Fibroblast of lung (primary cell): ENCODE results near the gene DUSP1. TPM values are rescaled to one million over a fixed set of nuclear protein-coding genes. Genes with fewer than 3 reads are reported as not detected.
"Not testable (repeated sequence)": the region's sequence is repeated elsewhere in the genome, so short reads cannot be mapped to it uniquely, and the experiment has no call there.

Source experiments
- DNase-seq, 2 donors: peaks; one replicate each; pipeline versions ENCODE4 v3.0.0 to v3.0.0-alpha.2; 2010; ENCODE audit warnings: low read depth in 2 of 2
- H2AFZ ChIP-seq: 2 replicates; pipeline ENCODE4 v1.5.1; 2012; ENCODE audit warnings: low read length, control low read depth, inconsistent platforms
- H3K27ac ChIP-seq: 2 replicates; pipeline ENCODE4 v1.5.1; 2011; ENCODE audit warnings: low read length, control low read depth; ENCODE audit not compliant: insufficient read depth
- H3K27me3 ChIP-seq: 2 replicates; pipeline ENCODE4 v1.5.1; 2011; ENCODE audit warnings: mild to moderate bottlenecking, low read length; ENCODE audit not compliant: control insufficient read depth, insufficient read depth
- H3K36me3 ChIP-seq: 2 replicates; pipeline ENCODE4 v1.5.1; 2011; ENCODE audit warnings: low read length; ENCODE audit not compliant: control insufficient read depth, insufficient read depth
- H3K4me1 ChIP-seq: 2 replicates; pipeline ENCODE4 v1.5.1; 2011; ENCODE audit warnings: low read length; ENCODE audit not compliant: control insufficient read depth, insufficient read depth; ENCODE audit errors: extremely low read depth
- H3K4me2 ChIP-seq: 2 replicates; pipeline ENCODE4 v1.5.1; 2011; ENCODE audit warnings: low read length, control low read depth; ENCODE audit not compliant: insufficient read depth; ENCODE audit errors: extremely low read depth
- H3K4me3 ChIP-seq, 4 experiments: fragments of 200-600 bp in 1 of 4; sonication (generic) in 1 of 4; replicated peaks in 1 of 4; 2 replicates each; pipeline ENCODE4 v1.5.1; 2011 to 2016; ENCODE audit warnings: low read length in 4 of 4, low read depth in 3 of 4, mild to moderate bottlenecking in 3 of 4, control low read depth in 2 of 4, inconsistent platforms in 1 of 4, mixed read lengths in 1 of 4; ENCODE audit not compliant: insufficient read depth in 1 of 4; ENCODE audit errors: control extremely low read depth in 1 of 4
- H3K79me2 ChIP-seq: 2 replicates; pipeline ENCODE4 v1.5.1; 2012; ENCODE audit warnings: mild to moderate bottlenecking, low read length, inconsistent platforms; ENCODE audit not compliant: control insufficient read depth, insufficient read depth
- H3K9ac ChIP-seq: 2 replicates; pipeline ENCODE4 v1.5.1; 2011; ENCODE audit warnings: mild to moderate bottlenecking, low read length, control low read depth; ENCODE audit not compliant: insufficient read depth
- H3K9me3 ChIP-seq: 2 replicates; pipeline ENCODE4 v1.5.1; 2012; ENCODE audit warnings: low read depth, low read length; ENCODE audit not compliant: control insufficient read depth, insufficient read depth
- H4K20me1 ChIP-seq: 2 replicates; pipeline ENCODE4 v1.5.1; 2011; ENCODE audit warnings: low read length; ENCODE audit not compliant: control insufficient read depth, insufficient read depth; ENCODE audit errors: extremely low read depth
- EZH2 ChIP-seq: IDR thresholded peaks from 2 replicates; pipeline ENCODE4 v1.5.1; 2012; ENCODE audit warnings: low read length, control low read depth, mild to moderate bottlenecking; ENCODE audit errors: missing control alignments
- polyA plus RNA-seq, 2 donors: library from polyadenylated mRNA; depleted of rRNA in 1 of 2; stranded (reverse) in 1 of 2; unstranded in 1 of 2; fragments of >200 nt; gene quantifications; 2 replicates each; pipeline ENCODE4 v1.2.1, GENCODE V29; 2011 to 2012; ENCODE audit warnings: missing spikeins in 1 of 2
- total RNA-seq: library from RNA; depleted of rRNA; stranded (reverse); fragments of >200 nt; gene quantifications from 2 replicates; pipeline ENCODE4 v1.2.1, GENCODE V29; 2014
- TF ChIP-seq, protein P1 (sequence below), 2 donors: IDR thresholded peaks in 1 of 2; conservative IDR thresholded peaks in 1 of 2; 1 replicate in 1 of 2; 2 replicates in 1 of 2; pipeline ENCODE4 v1.5.1; 2011 to 2012; ENCODE audit warnings: low read length in 2 of 2, control low read depth in 1 of 2, inconsistent platforms in 1 of 2, low read depth in 1 of 2, mild to moderate bottlenecking in 1 of 2

The DUSP1 gene
- total and polyA plus RNA-seq, 2 donors (not counting 1 experiment from before 2014, with no cell fraction given): 121 to 148 TPM

DNA sequence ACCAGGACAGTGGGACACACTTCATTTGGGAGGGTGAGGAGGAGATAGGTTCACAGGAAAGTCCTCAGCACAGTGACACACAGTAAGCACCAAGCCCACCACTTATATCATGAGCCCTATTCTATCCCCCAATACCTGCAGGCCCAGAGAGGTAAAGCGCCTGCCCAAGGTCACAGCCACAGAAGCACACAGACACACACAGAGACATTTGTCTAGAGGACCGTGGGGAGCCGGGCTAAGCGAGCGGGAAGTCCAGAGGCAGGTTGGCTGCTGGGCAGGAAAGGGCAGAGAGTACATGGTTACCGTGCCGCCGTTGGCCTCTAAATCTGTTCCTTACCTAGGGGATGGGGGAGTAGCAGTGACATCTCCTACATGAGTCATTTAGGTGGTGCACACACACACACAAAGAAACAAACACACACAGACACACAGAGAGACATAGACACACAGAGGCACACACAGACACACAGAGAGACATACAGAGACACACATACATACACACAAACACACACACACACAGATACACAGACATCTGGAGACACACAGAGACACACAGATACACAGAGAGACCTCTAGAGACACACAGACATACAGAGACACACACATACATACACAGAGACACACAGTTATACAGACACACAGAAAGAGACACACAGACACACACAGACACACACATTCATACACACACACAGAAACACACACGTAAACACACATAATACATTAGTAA, 15.9 kb upstream of the DUSP1 start:
- Histone ChIP-seq H2AFZ (no peak overlapping the region), H3K79me2 (no peaks in the 10 kb centered on the region), H3K4me2 (no peak overlapping the region), H3K9ac (no peak overlapping the region), H3K36me3 (no peaks in the 10 kb centered on the region), H3K9me3 (no peaks in the 10 kb centered on the region), H4K20me1 (no peaks in the 10 kb centered on the region), H3K4me1 (peaks cover 20% of the 10 kb centered on the region), H3K4me3 (no peak overlapping the region), H3K27ac (no peak overlapping the region), H3K27me3 (no peaks in the 10 kb centered on the region)
- no peak for DNase-seq
- no peak for TF ChIP-seq EZH2
- TF ChIP-seq, protein P1, sequence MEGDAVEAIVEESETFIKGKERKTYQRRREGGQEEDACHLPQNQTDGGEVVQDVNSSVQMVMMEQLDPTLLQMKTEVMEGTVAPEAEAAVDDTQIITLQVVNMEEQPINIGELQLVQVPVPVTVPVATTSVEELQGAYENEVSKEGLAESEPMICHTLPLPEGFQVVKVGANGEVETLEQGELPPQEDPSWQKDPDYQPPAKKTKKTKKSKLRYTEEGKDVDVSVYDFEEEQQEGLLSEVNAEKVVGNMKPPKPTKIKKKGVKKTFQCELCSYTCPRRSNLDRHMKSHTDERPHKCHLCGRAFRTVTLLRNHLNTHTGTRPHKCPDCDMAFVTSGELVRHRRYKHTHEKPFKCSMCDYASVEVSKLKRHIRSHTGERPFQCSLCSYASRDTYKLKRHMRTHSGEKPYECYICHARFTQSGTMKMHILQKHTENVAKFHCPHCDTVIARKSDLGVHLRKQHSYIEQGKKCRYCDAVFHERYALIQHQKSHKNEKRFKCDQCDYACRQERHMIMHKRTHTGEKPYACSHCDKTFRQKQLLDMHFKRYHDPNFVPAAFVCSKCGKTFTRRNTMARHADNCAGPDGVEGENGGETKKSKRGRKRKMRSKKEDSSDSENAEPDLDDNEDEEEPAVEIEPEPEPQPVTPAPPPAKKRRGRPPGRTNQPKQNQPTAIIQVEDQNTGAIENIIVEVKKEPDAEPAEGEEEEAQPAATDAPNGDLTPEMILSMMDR (conservative IDR thresholded peaks at IDR 0.05 in 1 of 2, IDR thresholded peaks at IDR 0.05 in 1 of 2; ENCODE audit: low read depth in 1 of 2, low read length in 2 of 2): no peak

GRCh38 chr5:172785429-172786088, 14.6 kb upstream of the DUSP1 start:
- no peak overlapping the region for H3K4me2 ChIP-seq
- H3K79me2 ChIP-seq: no peaks in the 10 kb centered on the region
- H3K27me3 ChIP-seq: no peaks in the 10 kb centered on the region
- H3K9ac ChIP-seq: no peak overlapping the region
- no peaks in the 10 kb centered on the region for H3K9me3 ChIP-seq
- peaks cover 20% of the 10 kb centered on the region for H3K4me1 ChIP-seq
- no peaks in the 10 kb centered on the region for H3K36me3 ChIP-seq
- DNase-seq: no peak
- H4K20me1 ChIP-seq: no peaks in the 10 kb centered on the region
- no peak overlapping the region for H3K27ac ChIP-seq
- no peak for TF ChIP-seq EZH2
- TF ChIP-seq, protein P1 (conservative IDR thresholded peaks at IDR 0.05 in 1 of 2, IDR thresholded peaks at IDR 0.05 in 1 of 2; ENCODE audit: low read depth in 1 of 2, low read length in 2 of 2): no peak
- no peak overlapping the region for H3K4me3 ChIP-seq
- no peak overlapping the region for H2AFZ ChIP-seq

DNA sequence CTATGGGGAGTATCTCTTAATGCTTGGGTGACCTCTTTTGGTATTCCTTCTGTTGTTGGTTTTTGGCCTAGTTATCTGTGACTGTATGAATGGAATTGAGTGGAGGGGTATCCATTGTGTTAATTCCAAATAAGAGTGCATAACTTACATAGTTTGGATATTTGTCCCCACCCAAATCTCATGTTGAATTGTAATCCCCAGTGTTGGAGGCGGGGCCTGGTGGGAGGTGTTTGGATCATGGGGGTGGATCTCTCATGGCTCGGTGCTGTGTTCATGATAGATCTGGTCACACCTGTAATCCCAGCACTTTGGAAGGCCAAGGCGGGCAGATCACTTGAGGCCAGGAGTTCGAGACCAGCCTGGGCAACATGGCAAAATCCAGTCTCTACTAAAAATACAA, 13.2 kb upstream of the DUSP1 start:
- not testable (repeated sequence) for H3K27ac ChIP-seq, H4K20me1 ChIP-seq, H3K79me2 ChIP-seq, H3K36me3 ChIP-seq, H2AFZ ChIP-seq, H3K9me3 ChIP-seq, DNase-seq, H3K27me3 ChIP-seq, H3K4me2 ChIP-seq, H3K4me3 ChIP-seq, H3K9ac ChIP-seq
- H3K4me1 ChIP-seq: peaks cover 11% of the 10 kb centered on the region

DNA sequence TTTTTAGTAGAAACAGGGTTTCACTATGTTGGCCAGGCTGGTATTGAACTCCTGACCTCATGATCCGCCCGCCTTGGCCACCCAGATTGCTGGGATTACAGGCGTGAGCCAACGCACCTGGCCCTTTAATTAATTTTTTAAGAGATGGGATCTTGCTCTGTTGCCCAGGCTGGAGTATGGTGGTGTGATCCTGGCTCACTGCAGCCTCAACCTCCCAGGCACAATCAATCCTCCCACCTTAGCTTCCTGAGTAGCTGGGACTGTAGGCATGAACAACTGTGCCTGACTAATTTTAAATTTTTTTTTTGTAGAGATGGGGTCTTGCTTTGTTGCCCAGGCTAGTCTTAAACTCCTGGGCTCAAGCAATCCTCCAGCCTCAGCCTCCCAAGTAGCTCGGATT, 12.3 kb upstream of the DUSP1 start:
- H3K9ac ChIP-seq, H3K79me2 ChIP-seq, H3K9me3 ChIP-seq, H3K27ac ChIP-seq, H3K4me3 ChIP-seq, DNase-seq, H3K4me2 ChIP-seq, H3K36me3 ChIP-seq, H4K20me1 ChIP-seq, H2AFZ ChIP-seq, H3K27me3 ChIP-seq: not testable (repeated sequence)
- peaks cover 12% of the 10 kb centered on the region for H3K4me1 ChIP-seq
